HepG2 (cell line): ENCODE measurements around the gene HS3ST5. TPM values are rescaled to one million over a fixed set of nuclear protein-coding genes. Genes with fewer than 3 reads are reported as not detected.

Source experiments
- ATAC-seq: fragments of 200-7000 bp; cut with Tn5 transposase; 3 replicates; pipeline ENCODE4 v1.9.1; 2020; ENCODE audit warnings: mild to moderate bottlenecking, moderate library complexity
- BruUV-seq: library from RNA; stranded (reverse); fragments of 400-500 nt; replicated peaks from 2 replicates; lab custom pipeline; 2021; lab: Mats Ljungman, UMichigan
- CTCF ChIA-PET: fragments of 300-600 bp; formaldehyde crosslinking; extraction: SDS; loops from one replicate; lab custom pipeline; 2021; ENCODE audit warnings: low total read pairs, inconsistent platforms, low intra/inter-chr PET ratio; lab: Yijun Ruan, JAX
- POLR2A ChIA-PET: fragments of 350-600 bp; sonication (Branson Sonifier 250); formaldehyde crosslinking; loops from one replicate; lab custom pipeline; 2020; ENCODE audit warnings: antibody characterized with exemption, inconsistent platforms; lab: Yijun Ruan, JAX
- DNase-seq: peaks from one replicate; pipeline ENCODE4 v3.0.0-alpha.2; 2015; ENCODE audit warnings: low spot score
- FAIRE-seq: peaks from 3 replicates; lab custom pipeline; 2011; peaks lifted over from hg19 to GRCh38; lab: Jason Lieb, UNC
- H2AFZ ChIP-seq: one replicate; pipeline ENCODE4 v1.6.1; 2011; ENCODE audit warnings: low read length, inconsistent platforms
- H3K27ac ChIP-seq: fragments of 300-600 bp; 3 replicates; pipeline ENCODE4 v1.8.0; 2011; ENCODE audit warnings: mixed run types, mild to moderate bottlenecking, mixed read lengths, low read length, inconsistent platforms; ENCODE audit not compliant: insufficient read depth; ENCODE audit errors: extremely low read length
- H3K27me3 ChIP-seq, 2 experiments: fragments of 200-600 bp in 1 of 2; 2 replicates in 1 of 2; 3 replicates in 1 of 2; pipeline versions ENCODE4 v1.6.0 to v1.8.0; 2011; ENCODE audit warnings: low read length in 2 of 2, mild to moderate bottlenecking in 2 of 2, moderate library complexity in 2 of 2, inconsistent platforms in 1 of 2; ENCODE audit not compliant: insufficient read depth in 2 of 2, control insufficient read depth in 1 of 2
- H3K36me3 ChIP-seq, 2 experiments: fragments of 200-600 bp in 1 of 2; replicated peaks in 1 of 2; 2 replicates in 1 of 2; 3 replicates in 1 of 2; pipeline versions ENCODE4 v1.5.1 to v1.8.0; 2011; ENCODE audit warnings: low read length in 2 of 2, inconsistent platforms in 1 of 2; ENCODE audit not compliant: insufficient read depth in 2 of 2, control insufficient read depth in 1 of 2
- H3K4me1 ChIP-seq: 2 replicates; pipeline ENCODE4 v1.5.1; 2012; ENCODE audit warnings: low read length, inconsistent platforms; ENCODE audit not compliant: insufficient read depth
- H3K4me2 ChIP-seq: 2 replicates; pipeline ENCODE4 v1.6.0; 2011; ENCODE audit warnings: low read depth, low read length, inconsistent platforms
- H3K4me3 ChIP-seq, 3 experiments: fragments of 200-600 bp in 1 of 3; sonication (generic), shearing (Covaris generic) in 1 of 3; replicated peaks in 1 of 3; 2 replicates each; pipeline ENCODE4 v1.5.1; 2011 to 2016; ENCODE audit warnings: low read length in 3 of 3, inconsistent platforms in 2 of 3, low read depth in 2 of 3, mild to moderate bottlenecking in 2 of 3, control low read depth in 1 of 3, mixed read lengths in 1 of 3; ENCODE audit not compliant: insufficient read depth in 1 of 3
- H3K79me2 ChIP-seq: one replicate; pipeline ENCODE4 v1.6.1; 2011; ENCODE audit warnings: low read length, inconsistent platforms; ENCODE audit not compliant: insufficient read depth
- H3K9ac ChIP-seq: 2 replicates; pipeline ENCODE4 v1.6.0; 2011; ENCODE audit warnings: mild to moderate bottlenecking, low read depth, low read length, inconsistent platforms; ENCODE audit not compliant: insufficient read depth
- H3K9me3 ChIP-seq: 2 replicates; pipeline ENCODE4 v1.5.1; 2012; ENCODE audit warnings: mild to moderate bottlenecking, low read length
- H4K20me1 ChIP-seq: 2 replicates; pipeline ENCODE4 v1.6.0; 2011; ENCODE audit warnings: inconsistent platforms, mild to moderate bottlenecking, low read length, moderate library complexity; ENCODE audit not compliant: insufficient read depth
- CCDC6 ChIP-seq: sonication (generic); formaldehyde crosslinking; IDR thresholded peaks from 2 replicates; pipeline ENCODE4 v1.8.1; 2022; ENCODE audit warnings: mild to moderate bottlenecking, missing genetic modification reagents, moderate library complexity
- FOSL2 ChIP-seq: sonication (generic); formaldehyde crosslinking; IDR thresholded peaks from 2 replicates; pipeline ENCODE4 v1.4.0; 2020; ENCODE audit warnings: missing genetic modification reagents
- FOXJ3 ChIP-seq: sonication (generic); formaldehyde crosslinking; IDR thresholded peaks from 2 replicates; pipeline ENCODE4 v1.4.0; 2020; ENCODE audit warnings: missing genetic modification reagents, mild to moderate bottlenecking, borderline replicate concordance
- KDM5B ChIP-seq: sonication (generic); formaldehyde crosslinking; IDR thresholded peaks from 2 replicates; pipeline ENCODE4 v1.4.0; 2020; ENCODE audit warnings: missing genetic modification reagents, mild to moderate bottlenecking, borderline replicate concordance
- MTA1 ChIP-seq: sonication (generic); formaldehyde crosslinking; IDR thresholded peaks from 2 replicates; pipeline ENCODE4 v1.4.0; 2020; ENCODE audit warnings: missing genetic modification reagents, mild to moderate bottlenecking, borderline replicate concordance
- MXD1 ChIP-seq: sonication (generic); formaldehyde crosslinking; IDR thresholded peaks from 2 replicates; pipeline ENCODE4 v1.4.0; 2020; ENCODE audit warnings: mild to moderate bottlenecking, missing genetic modification reagents
- PLRG1 ChIP-seq: fragments of 450-650 bp; conservative IDR thresholded peaks from 2 replicates; pipeline ENCODE4 v1.6.1; 2016
- REPIN1 ChIP-seq: sonication (generic); formaldehyde crosslinking; IDR thresholded peaks from 2 replicates; pipeline ENCODE4 v1.8.0; 2022; ENCODE audit warnings: missing genetic modification reagents, low read depth, mild to moderate bottlenecking, borderline replicate concordance
- ZBTB49 ChIP-seq: sonication (generic); formaldehyde crosslinking; IDR thresholded peaks from 2 replicates; pipeline ENCODE4 v1.4.0; 2020; ENCODE audit warnings: missing genetic modification reagents, borderline replicate concordance
- ZNF44 ChIP-seq: sonication (generic); formaldehyde crosslinking; IDR thresholded peaks from 2 replicates; pipeline ENCODE4 v1.5.1; 2020; ENCODE audit warnings: mild to moderate bottlenecking, missing genetic modification reagents
- ZNF570 ChIP-seq: sonication (generic); formaldehyde crosslinking; IDR thresholded peaks from 2 replicates; pipeline ENCODE4 v1.4.0; 2020; ENCODE audit warnings: mild to moderate bottlenecking, missing genetic modification reagents, borderline replicate concordance
- WGBS: methylation state at CpG from one replicate; pipeline ENCODE4 v1.1.6; 2017; ENCODE audit warnings: low lambda C conversion rate; 5-methylcytosine and 5-hydroxymethylcytosine counted together
- in situ Hi-C: cut with HindIII; loops from 2 replicates; pipeline ENCODE4 v1.10.0; 2017; ENCODE audit warnings: low pct_unique_long_range_greater_than_20kb; ENCODE audit not compliant: extremely low pct_ligation_motif_present
- intact Hi-C: fragments of 100-400 bp; cut with micrococcal nuclease; formaldehyde crosslinking; loops from one replicate; pipeline ENCODE4 v1.10.0; 2022; ENCODE audit not compliant: unreplicated experiment
- polyA plus RNA-seq, 8 experiments: library from polyadenylated mRNA; depleted of rRNA in 3 of 8; stranded (reverse) in 7 of 8; unstranded in 1 of 8; fragments of >200 nt; fragmentation: Illumina TruSeq in 4 of 8; extraction: Trizol in 4 of 8; gene quantifications; 2 replicates each; pipeline versions ENCODE4 v1.2.1 to v1.2.3, GENCODE V29; 2011 to 2016; ENCODE audit warnings: low read depth in 4 of 8, missing spikeins in 1 of 8, mixed read lengths in 1 of 8; ENCODE audit not compliant: insufficient read depth in 1 of 8
- total RNA-seq, 5 experiments: library from RNA; depleted of rRNA; stranded (reverse); fragments of >200 nt; fragmentation: Illumina TruSeq; extraction: Trizol; gene quantifications; 2 replicates each; pipeline ENCODE4 v1.2.3, GENCODE V29; 2016; ENCODE audit warnings: low read depth in 1 of 5

The HS3ST5 gene
- total and polyA plus RNA-seq, 2 of the 13 experiments (the other 11 are each of a cell fraction or from before 2014, with no cell fraction given) = 1.1 to 1.6 TPM

GRCh38 chr6:114227944-114228468, 114.8 kb downstream of the HS3ST5 start:
- BruUV-seq = no TSS peak
- H3K4me1 ChIP-seq = no peaks in the 10 kb centered on the region; the same call in 1 of the 2 replicates
- no peak for TF ChIP-seq ZNF570
- TF ChIP-seq REPIN1 (CRISPR knock-in tag) = no peak
- TF ChIP-seq PLRG1 = no peak
- no peak for TF ChIP-seq KDM5B (CRISPR knock-in tag)
- TF ChIP-seq CCDC6 (CRISPR knock-in tag) = no peak
- TF ChIP-seq MTA1 (CRISPR knock-in tag) = no peak
- no peak for TF ChIP-seq FOXJ3
- TF ChIP-seq MXD1 (CRISPR knock-in tag) = no peak
- TF ChIP-seq ZBTB49 (CRISPR knock-in tag) = no peak
- no peak for TF ChIP-seq FOSL2 (CRISPR knock-in tag)
- TF ChIP-seq ZNF44 = no peak
- no peak overlapping the region for H3K4me3 ChIP-seq
- no peaks in the 10 kb centered on the region for H4K20me1 ChIP-seq
- H3K4me2 ChIP-seq = no peak overlapping the region
- no peaks in the 10 kb centered on the region for H3K36me3 ChIP-seq
- DNase-seq (no peak), ATAC-seq (no peak), FAIRE-seq (no peak)
- peaks cover 7% of the 10 kb centered on the region; the same call in 1 of the 2 replicates for H3K9me3 ChIP-seq
- no peak overlapping the region for H2AFZ ChIP-seq
- CTCF ChIA-PET = no interaction called here
- no peaks in the 10 kb centered on the region for H3K79me2 ChIP-seq
- H3K9ac ChIP-seq = no peak overlapping the region
- in situ Hi-C loops = no loop called here
- intact Hi-C loops = no loop called here
- POLR2A ChIA-PET = no interaction called here
- 94% methylated on average over 2 of the region's 2 CpGs for WGBS
- H3K27me3 ChIP-seq = no peaks in the 10 kb centered on the region
- H3K27ac ChIP-seq = no peak overlapping the region
